ENCODE measurements around the gene B3GNT7. TPM values are rescaled to one million over a fixed set of nuclear protein-coding genes. Genes with fewer than 3 reads are reported as not detected.

Gene B3GNT7
- total and polyA plus RNA-seq, 2 of the 8 experiments (the other 6 are each of a cell fraction or from before 2014, with no cell fraction given), result 26.4 to 73.1 TPM

GRCh38 chr2:231393149-231394131 lies 2.1 kb upstream of the B3GNT7 start (continued):
- TF ChIP-seq CHD7 (IDR thresholded peaks at IDR 0.05; ENCODE audit: insufficient replicate concordance, low read length) (no peak), RXRA (IDR thresholded peaks at IDR 0.05; ENCODE audit: insufficient read depth, low read depth, low read length) (no peak), KDM4A (IDR thresholded peaks at IDR 0.05; ENCODE audit: low read depth, low read length, severe bottlenecking) (no peak), RAD21 (IDR thresholded peaks at IDR 0.05 in 1 of 2, conservative IDR thresholded peaks at IDR 0.05 in 1 of 2; ENCODE audit: low read depth in 2 of 2, low read length in 2 of 2) (peak; percentile 67 to 81), TBP (IDR thresholded peaks at IDR 0.05; ENCODE audit: low read depth, low read length) (no peak), SUZ12 (IDR thresholded peaks at IDR 0.05; ENCODE audit: low read length) (no peak)
